Neural progenitor cell (in vitro differentiated cells): Measurements from ENCODE around the gene ARHGAP35. TPM values are rescaled to one million over a fixed set of nuclear protein-coding genes. Genes with fewer than 3 reads are reported as not detected.
A peak's percentile ranks its signal among the peaks of the same experiment; 100 is the strongest.

Experiments used
- DNase-seq: peaks from one replicate; pipeline ENCODE4 v3.0.0-alpha.2; 2016; ENCODE audit warnings: low spot score
- H2AFZ ChIP-seq: fragments of 200-600 bp; sonication (generic); replicated peaks from 2 replicates; pipeline ENCODE4 v1.6.1; 2016; ENCODE audit warnings: antibody characterized with exemption
- H3F3A ChIP-seq: fragments of 200-600 bp; sonication (generic); 2 replicates; pipeline ENCODE4 v1.6.1; 2016; ENCODE audit warnings: antibody characterized with exemption, low read depth
- H3K27ac ChIP-seq: fragments of 200-600 bp; sonication (generic); 2 replicates; pipeline ENCODE4 v1.5.1; 2016; ENCODE audit warnings: mild to moderate bottlenecking
- H3K27me3 ChIP-seq: fragments of 200-600 bp; sonication (generic); 2 replicates; pipeline ENCODE4 v1.6.1; 2016; ENCODE audit warnings: mild to moderate bottlenecking, moderate library complexity
- H3K36me3 ChIP-seq: fragments of 200-600 bp; sonication (generic); 2 replicates; pipeline ENCODE4 v1.5.1; 2016
- H3K4me1 ChIP-seq: fragments of 200-600 bp; sonication (generic); 2 replicates; pipeline ENCODE4 v1.6.1; 2016; ENCODE audit warnings: mixed run types
- H3K4me2 ChIP-seq: fragments of 200-600 bp; sonication (generic); 2 replicates; pipeline ENCODE4 v1.6.1; 2016
- H3K4me3 ChIP-seq: fragments of 200-600 bp; sonication (generic); 2 replicates; pipeline ENCODE4 v1.5.1; 2016
- H3K79me2 ChIP-seq: fragments of 200-600 bp; sonication (generic); 2 replicates; pipeline ENCODE4 v1.6.1; 2016; ENCODE audit warnings: low read depth
- H3K9ac ChIP-seq: fragments of 200-600 bp; sonication (generic); 2 replicates; pipeline ENCODE4 v1.6.1; 2016
- H3K9me3 ChIP-seq: fragments of 200-600 bp; sonication (generic); 2 replicates; pipeline ENCODE4 v1.5.1; 2016; ENCODE audit warnings: low read depth
- H4K20me1 ChIP-seq: fragments of 200-600 bp; sonication (generic); 2 replicates; pipeline ENCODE4 v1.6.1; 2016; ENCODE audit warnings: low read depth
- H3K27ac Mint-ChIP-seq: 3 replicates; pipeline ENCODE4 v1.8.0; 2021; ENCODE audit warnings: mixed read lengths
- H3K27me3 Mint-ChIP-seq: 2 replicates; pipeline ENCODE4 v1.8.0; 2022; ENCODE audit warnings: low read depth, mild to moderate bottlenecking, inconsistent platforms, moderate library complexity, mixed read lengths; ENCODE audit not compliant: insufficient read depth
- H3K36me3 Mint-ChIP-seq: 3 replicates; pipeline ENCODE4 v1.8.0; 2021; ENCODE audit warnings: mixed read lengths
- H3K4me1 Mint-ChIP-seq: 3 replicates; pipeline ENCODE4 v1.8.0; 2021; ENCODE audit warnings: mixed read lengths
- H3K4me3 Mint-ChIP-seq: 3 replicates; pipeline ENCODE4 v1.8.0; 2021; ENCODE audit warnings: mild to moderate bottlenecking, moderate library complexity, mixed read lengths
- H3K9me3 Mint-ChIP-seq: 3 replicates; pipeline ENCODE4 v1.8.0; 2020; ENCODE audit warnings: mixed read lengths
- EZH2 ChIP-seq: fragments of 200-600 bp; sonication (generic); IDR thresholded peaks from 2 replicates; pipeline ENCODE4 v1.6.1; 2017; ENCODE audit warnings: antibody characterized with exemption, mild to moderate bottlenecking, moderate library complexity
- EZH2phosphoT487 ChIP-seq: fragments of 200-600 bp; sonication (generic); IDR thresholded peaks from 2 replicates; pipeline ENCODE4 v1.6.1; 2017; ENCODE audit warnings: antibody characterized with exemption
- total RNA-seq: library from RNA; depleted of rRNA; stranded (reverse); fragments of >200 nt; gene quantifications from 2 replicates; pipeline ENCODE4 v1.2.3, GENCODE V29; 2015; ENCODE audit warnings: low replicate concordance
- TF ChIP-seq, protein P1 (sequence below): fragments of 200-600 bp; sonication (generic); IDR thresholded peaks from 2 replicates; pipeline ENCODE4 v1.5.1; 2017; ENCODE audit warnings: antibody characterized with exemption, mild to moderate bottlenecking

Gene ARHGAP35
- total RNA-seq, 1 donor from 2014 or later: 38.4 TPM

DNA sequence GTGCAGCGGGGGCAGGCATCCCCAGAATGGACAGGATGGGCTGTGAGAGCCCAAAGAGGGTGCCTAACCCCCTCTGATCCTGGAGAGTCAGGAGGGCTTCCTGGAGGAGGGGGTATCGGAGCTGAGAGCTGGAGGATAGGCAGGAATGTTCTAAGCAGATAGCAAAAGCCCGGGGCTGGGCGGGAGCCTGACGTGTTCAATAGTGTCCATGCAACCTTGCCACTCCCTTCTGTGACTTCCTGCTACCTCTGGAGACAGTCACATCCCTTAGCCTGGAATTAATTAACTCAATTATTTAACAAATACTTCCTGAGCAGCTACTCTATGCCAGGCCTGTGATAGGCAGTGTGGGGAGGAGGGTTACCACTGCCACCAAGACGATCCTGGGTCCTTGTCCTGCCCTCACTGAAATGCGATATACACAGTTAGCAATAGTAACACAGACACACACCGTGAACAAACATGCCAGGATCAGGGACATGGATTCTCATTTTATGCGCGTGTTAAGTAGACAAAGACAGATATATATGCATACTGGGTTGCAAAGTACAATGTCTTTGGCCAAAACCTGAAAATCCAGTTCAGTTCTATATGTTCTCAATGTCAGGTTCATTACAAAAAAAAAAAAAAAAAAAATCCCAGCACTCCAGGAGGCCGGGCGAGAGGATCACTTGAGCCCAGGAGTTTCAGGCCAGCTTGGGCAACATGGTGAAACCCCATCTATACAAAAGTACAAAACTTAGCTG lies 20.9 kb upstream of the ARHGAP35 start:
- H3K9ac ChIP-seq: no peak overlapping the region
- peaks cover 10% of the 10 kb centered on the region for H3F3A ChIP-seq
- Mint-ChIP-seq H3K9me3 (no peaks in the 10 kb centered on the region), H3K27ac (no peak overlapping the region), H3K36me3 (peaks cover 12% of the 10 kb centered on the region), H3K4me1 (no peaks in the 10 kb centered on the region), H3K4me3 (no peak overlapping the region), H3K27me3 (peaks cover 7% of the 10 kb centered on the region)
- H3K27ac ChIP-seq: no peak overlapping the region
- DNase-seq: no peak
- no peaks in the 10 kb centered on the region for H3K79me2 ChIP-seq
- TF ChIP-seq EZH2phosphoT487: no peak
- TF ChIP-seq EZH2: no peak
- TF ChIP-seq, protein P1, sequence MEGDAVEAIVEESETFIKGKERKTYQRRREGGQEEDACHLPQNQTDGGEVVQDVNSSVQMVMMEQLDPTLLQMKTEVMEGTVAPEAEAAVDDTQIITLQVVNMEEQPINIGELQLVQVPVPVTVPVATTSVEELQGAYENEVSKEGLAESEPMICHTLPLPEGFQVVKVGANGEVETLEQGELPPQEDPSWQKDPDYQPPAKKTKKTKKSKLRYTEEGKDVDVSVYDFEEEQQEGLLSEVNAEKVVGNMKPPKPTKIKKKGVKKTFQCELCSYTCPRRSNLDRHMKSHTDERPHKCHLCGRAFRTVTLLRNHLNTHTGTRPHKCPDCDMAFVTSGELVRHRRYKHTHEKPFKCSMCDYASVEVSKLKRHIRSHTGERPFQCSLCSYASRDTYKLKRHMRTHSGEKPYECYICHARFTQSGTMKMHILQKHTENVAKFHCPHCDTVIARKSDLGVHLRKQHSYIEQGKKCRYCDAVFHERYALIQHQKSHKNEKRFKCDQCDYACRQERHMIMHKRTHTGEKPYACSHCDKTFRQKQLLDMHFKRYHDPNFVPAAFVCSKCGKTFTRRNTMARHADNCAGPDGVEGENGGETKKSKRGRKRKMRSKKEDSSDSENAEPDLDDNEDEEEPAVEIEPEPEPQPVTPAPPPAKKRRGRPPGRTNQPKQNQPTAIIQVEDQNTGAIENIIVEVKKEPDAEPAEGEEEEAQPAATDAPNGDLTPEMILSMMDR: no peak
- no peaks in the 10 kb centered on the region for H3K4me1 ChIP-seq
- H3K36me3 ChIP-seq: no peaks in the 10 kb centered on the region
- H4K20me1 ChIP-seq: peaks cover 5% of the 10 kb centered on the region
- no peaks in the 10 kb centered on the region for H3K27me3 ChIP-seq
- H3K4me3 ChIP-seq: no peak overlapping the region
- H3K4me2 ChIP-seq: no peak overlapping the region
- H3K9me3 ChIP-seq: no peaks in the 10 kb centered on the region
- no peak overlapping the region for H2AFZ ChIP-seq

DNA sequence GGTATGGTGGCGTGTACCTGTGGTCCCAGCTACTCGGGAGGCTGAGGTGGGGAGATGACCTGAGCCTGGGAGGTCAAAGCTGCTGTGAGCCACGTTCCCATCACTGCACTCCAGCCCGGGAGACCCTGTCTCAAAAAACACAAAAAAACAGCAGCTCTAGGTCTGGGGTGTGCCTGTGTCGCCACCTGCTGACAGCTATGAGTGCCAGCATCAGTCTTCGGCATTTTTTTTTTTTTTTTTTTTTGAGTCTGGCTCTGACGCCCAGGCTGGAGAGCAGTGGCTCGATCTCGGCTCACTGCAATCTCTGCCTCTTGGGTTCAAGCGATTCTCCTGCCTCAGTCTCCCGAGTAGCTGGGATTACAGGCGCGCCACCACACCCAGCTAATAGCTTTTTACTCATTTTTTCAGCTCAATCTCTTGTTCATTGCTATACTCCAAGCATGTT lies 20.3 kb upstream of the ARHGAP35 start:
- H3K27ac Mint-ChIP-seq: no peak overlapping the region
- TF ChIP-seq, protein P1: peak; percentile 83
- no peak for TF ChIP-seq EZH2
- Histone ChIP-seq H3K27me3 (no peaks in the 10 kb centered on the region), H3K36me3 (no peaks in the 10 kb centered on the region), H3K9me3 (no peaks in the 10 kb centered on the region), H4K20me1 (peaks cover 5% of the 10 kb centered on the region), H3F3A (peaks cover 10% of the 10 kb centered on the region), H3K9ac (no peak overlapping the region), H3K4me2 (no peak overlapping the region), H2AFZ (no peak overlapping the region), H3K79me2 (no peaks in the 10 kb centered on the region), H3K4me3 (no peak overlapping the region), H3K27ac (no peak overlapping the region), H3K4me1 (no peaks in the 10 kb centered on the region)
- H3K36me3 Mint-ChIP-seq: peaks cover 12% of the 10 kb centered on the region
- no peak overlapping the region for H3K4me3 Mint-ChIP-seq
- DNase-seq: peak; percentile 91
- no peaks in the 10 kb centered on the region for H3K9me3 Mint-ChIP-seq
- no peaks in the 10 kb centered on the region for H3K4me1 Mint-ChIP-seq
- H3K27me3 Mint-ChIP-seq: peaks cover 5% of the 10 kb centered on the region

DNA sequence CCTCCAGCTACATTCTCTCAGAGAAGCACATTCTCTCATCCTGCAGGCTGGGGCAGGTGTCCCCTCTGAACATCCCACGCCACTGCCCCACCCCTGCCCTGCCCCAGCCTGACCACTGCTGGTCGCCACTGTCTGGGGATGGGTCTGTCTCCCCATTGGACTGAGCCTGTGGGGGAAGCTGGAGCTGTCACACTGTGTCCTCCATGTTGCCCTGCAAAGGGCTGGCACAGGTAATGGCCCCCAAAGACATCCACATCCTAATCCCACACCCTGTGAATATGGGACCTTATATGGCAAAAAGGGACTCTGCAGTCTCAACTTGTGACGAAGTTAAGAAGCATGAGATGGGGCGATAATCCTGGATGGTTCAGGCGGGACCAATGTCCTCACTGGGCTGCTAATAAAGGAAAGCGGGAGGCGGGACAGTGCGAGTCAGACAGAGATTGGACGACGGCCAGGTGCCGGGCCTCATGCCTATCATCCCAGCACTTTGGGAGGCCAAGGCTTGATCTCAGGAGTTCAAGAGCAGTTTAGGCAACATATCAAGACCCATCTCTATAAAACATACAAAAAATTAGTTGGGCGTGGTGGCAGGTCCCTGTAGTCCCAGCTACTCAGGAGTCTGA lies 19.2 kb upstream of the ARHGAP35 start:
- Histone ChIP-seq H3K4me1 (no peaks in the 10 kb centered on the region), H3F3A (peaks cover 10% of the 10 kb centered on the region), H3K79me2 (no peaks in the 10 kb centered on the region), H4K20me1 (peaks cover 5% of the 10 kb centered on the region), H3K27ac (no peak overlapping the region), H3K4me3 (no peak overlapping the region), H2AFZ (no peak overlapping the region), H3K36me3 (no peaks in the 10 kb centered on the region), H3K9ac (no peak overlapping the region), H3K9me3 (no peaks in the 10 kb centered on the region), H3K4me2 (no peak overlapping the region), H3K27me3 (no peaks in the 10 kb centered on the region)
- Mint-ChIP-seq H3K4me1 (no peaks in the 10 kb centered on the region), H3K27me3 (peaks cover 5% of the 10 kb centered on the region), H3K4me3 (no peak overlapping the region), H3K9me3 (no peaks in the 10 kb centered on the region), H3K36me3 (peaks cover 15% of the 10 kb centered on the region), H3K27ac (no peak overlapping the region)
- no peak for DNase-seq
- TF ChIP-seq, protein P1: no peak
- no peak for TF ChIP-seq EZH2
- no peak for TF ChIP-seq EZH2phosphoT487
